Measurements from ENCODE around the gene TTYH2. TPM values are rescaled to one million over a fixed set of nuclear protein-coding genes. Genes with fewer than 3 reads are reported as not detected.

Gene TTYH2
- polyA plus RNA-seq (0.40 and 2.5 TPM in 2 replicates), polyA minus RNA-seq (0.46 and 2.7 TPM in 2 replicates)

GRCh38 chr17:74212913-74213791, at the start of gene TTYH2:
TTYH2 (plus strand) TSS chr17:74213571; CDS start chr17:74213588, 17 bp downstream.
- H3K9me3 ChIP-seq (ENCODE audit: low read length), result no peaks in the 10 kb centered on the region
- no peaks in the 10 kb centered on the region for H3K79me2 ChIP-seq (replicated peaks; ENCODE audit: insufficient read depth, low read length)
- no peaks in the 10 kb centered on the region for H3K9me2 ChIP-seq (ENCODE audit: insufficient read depth, low read length)
- no peak within 1 kb of the TSS for H3K27ac ChIP-seq (ENCODE audit: low read length)
- no peak within 1 kb of the TSS for H3K4me2 ChIP-seq (ENCODE audit: low read length)
- no peak within 1 kb of the TSS for H2AFZ ChIP-seq (ENCODE audit: low read depth, low read length)
- no peaks in the 10 kb centered on the region for H4K20me1 ChIP-seq (ENCODE audit: insufficient read depth)
- H3K27me3 ChIP-seq (ENCODE audit: insufficient read depth, low read depth, low read length), result peaks cover 32% of the 10 kb centered on the region
- H3K36me3 ChIP-seq (ENCODE audit: insufficient read depth, low read length), result no peaks in the 10 kb centered on the region
- H3K9ac ChIP-seq (ENCODE audit: low read length), result no peak within 1 kb of the TSS
- no peak for TF ChIP-seq EZH2 (IDR thresholded peaks at IDR 0.05; ENCODE audit: borderline replicate concordance, insufficient read depth, low read length, poor library complexity, severe bottlenecking)
- no peak for TF ChIP-seq POLR2AphosphoS5 (IDR thresholded peaks at IDR 0.05)
- TF ChIP-seq CTCF (IDR thresholded peaks at IDR 0.05; ENCODE audit: poor library complexity, severe bottlenecking), result no peak
- no peak for TF ChIP-seq SMC3 (conservative IDR thresholded peaks at IDR 0.05; ENCODE audit: poor library complexity)
- TF ChIP-seq RAD21 (conservative IDR thresholded peaks at IDR 0.05), result no peak
- no peak for TF ChIP-seq MXI1 (conservative IDR thresholded peaks at IDR 0.05; ENCODE audit: poor library complexity, severe bottlenecking)
- TF ChIP-seq, protein P1, sequence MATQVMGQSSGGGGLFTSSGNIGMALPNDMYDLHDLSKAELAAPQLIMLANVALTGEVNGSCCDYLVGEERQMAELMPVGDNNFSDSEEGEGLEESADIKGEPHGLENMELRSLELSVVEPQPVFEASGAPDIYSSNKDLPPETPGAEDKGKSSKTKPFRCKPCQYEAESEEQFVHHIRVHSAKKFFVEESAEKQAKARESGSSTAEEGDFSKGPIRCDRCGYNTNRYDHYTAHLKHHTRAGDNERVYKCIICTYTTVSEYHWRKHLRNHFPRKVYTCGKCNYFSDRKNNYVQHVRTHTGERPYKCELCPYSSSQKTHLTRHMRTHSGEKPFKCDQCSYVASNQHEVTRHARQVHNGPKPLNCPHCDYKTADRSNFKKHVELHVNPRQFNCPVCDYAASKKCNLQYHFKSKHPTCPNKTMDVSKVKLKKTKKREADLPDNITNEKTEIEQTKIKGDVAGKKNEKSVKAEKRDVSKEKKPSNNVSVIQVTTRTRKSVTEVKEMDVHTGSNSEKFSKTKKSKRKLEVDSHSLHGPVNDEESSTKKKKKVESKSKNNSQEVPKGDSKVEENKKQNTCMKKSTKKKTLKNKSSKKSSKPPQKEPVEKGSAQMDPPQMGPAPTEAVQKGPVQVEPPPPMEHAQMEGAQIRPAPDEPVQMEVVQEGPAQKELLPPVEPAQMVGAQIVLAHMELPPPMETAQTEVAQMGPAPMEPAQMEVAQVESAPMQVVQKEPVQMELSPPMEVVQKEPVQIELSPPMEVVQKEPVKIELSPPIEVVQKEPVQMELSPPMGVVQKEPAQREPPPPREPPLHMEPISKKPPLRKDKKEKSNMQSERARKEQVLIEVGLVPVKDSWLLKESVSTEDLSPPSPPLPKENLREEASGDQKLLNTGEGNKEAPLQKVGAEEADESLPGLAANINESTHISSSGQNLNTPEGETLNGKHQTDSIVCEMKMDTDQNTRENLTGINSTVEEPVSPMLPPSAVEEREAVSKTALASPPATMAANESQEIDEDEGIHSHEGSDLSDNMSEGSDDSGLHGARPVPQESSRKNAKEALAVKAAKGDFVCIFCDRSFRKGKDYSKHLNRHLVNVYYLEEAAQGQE (IDR thresholded peaks at IDR 0.05; ENCODE audit: borderline replicate concordance), result no peak
- TF ChIP-seq EP300 (conservative IDR thresholded peaks at IDR 0.05; ENCODE audit: poor library complexity, severe bottlenecking), result no peak
- no peak for TF ChIP-seq TAF1 (IDR thresholded peaks at IDR 0.05; ENCODE audit: low read depth)
- peak within 1 kb of the TSS; percentile 56 for H3K4me3 ChIP-seq (ENCODE audit: low read length)
- H3F3A ChIP-seq (ENCODE audit: insufficient read depth, low read length, poor library complexity, severe bottlenecking), result no peaks in the 10 kb centered on the region

GRCh38 chr17:74163836-74164235, 49.5 kb upstream of the TTYH2 start:
- Histone ChIP-seq H3K27me3 (ENCODE audit: insufficient read depth, low read depth, low read length) (no peaks in the 10 kb centered on the region), H3K9me3 (ENCODE audit: low read length) (no peaks in the 10 kb centered on the region), H3K79me2 (replicated peaks; ENCODE audit: insufficient read depth, low read length) (no peaks in the 10 kb centered on the region), H3K4me2 (ENCODE audit: low read length) (no peak overlapping the region), H3K27ac (ENCODE audit: low read length) (no peak overlapping the region), H3K4me3 (ENCODE audit: low read length) (no peak overlapping the region), H3K9ac (ENCODE audit: low read length) (no peak overlapping the region), H2AFZ (ENCODE audit: low read depth, low read length) (no peak overlapping the region), H4K20me1 (ENCODE audit: insufficient read depth) (no peaks in the 10 kb centered on the region), H3K9me2 (ENCODE audit: insufficient read depth, low read length) (no peaks in the 10 kb centered on the region), H3K36me3 (ENCODE audit: insufficient read depth, low read length) (no peaks in the 10 kb centered on the region), H3F3A (ENCODE audit: insufficient read depth, low read length, poor library complexity, severe bottlenecking) (no peaks in the 10 kb centered on the region)
- TF ChIP-seq, protein P1 (IDR thresholded peaks at IDR 0.05; ENCODE audit: borderline replicate concordance), result no peak
- TF ChIP-seq MXI1 (conservative IDR thresholded peaks at IDR 0.05; ENCODE audit: poor library complexity, severe bottlenecking), result no peak
- no peak for TF ChIP-seq POLR2AphosphoS5 (IDR thresholded peaks at IDR 0.05)
- no peak for TF ChIP-seq SMC3 (conservative IDR thresholded peaks at IDR 0.05; ENCODE audit: poor library complexity)
- TF ChIP-seq TAF1 (IDR thresholded peaks at IDR 0.05; ENCODE audit: low read depth), result no peak
- TF ChIP-seq CTCF (IDR thresholded peaks at IDR 0.05; ENCODE audit: poor library complexity, severe bottlenecking), result no peak
